GM08714 (cell line): ENCODE results near the gene CDRT15L2.
"Not testable (repeated sequence)": the region's sequence is repeated elsewhere in the genome, so short reads cannot be mapped to it uniquely, and the experiment has no call there.

ENCODE experiments used
- H3K4me3 ChIP-seq: fragments of 200-500 bp; sonication (Bioruptor generic); 2 replicates; pipeline ENCODE4 v1.5.1; 2014; ENCODE audit warnings: mild to moderate bottlenecking, low read length, inconsistent platforms
- ZNF274 ChIP-seq: IDR thresholded peaks from 2 replicates; pipeline ENCODE4 v1.6.1; 2012; ENCODE audit warnings: mild to moderate bottlenecking, low read depth, low read length

Gene CDRT15L2

DNA sequence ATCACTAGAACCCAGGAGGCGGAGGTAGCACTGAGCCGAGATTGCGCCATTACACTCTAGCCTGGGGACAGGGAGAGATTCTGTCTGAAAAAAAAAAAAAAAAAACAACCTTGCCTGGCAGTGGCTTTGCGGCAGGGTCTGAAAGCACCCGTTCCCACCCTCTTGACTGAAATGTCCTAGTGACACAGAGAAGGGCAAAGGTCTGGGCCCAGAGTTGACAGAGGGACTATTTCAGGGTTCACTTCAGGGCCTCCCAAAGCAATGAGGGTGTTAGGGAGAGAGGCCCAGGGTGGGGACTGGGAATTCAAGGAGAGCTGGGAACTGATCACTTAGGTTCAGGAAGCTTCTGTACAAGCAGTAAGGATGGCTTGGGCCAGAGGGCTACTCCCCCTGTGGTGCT lies 13.8 kb upstream of the CDRT15L2 start:
- H3K4me3 ChIP-seq = no peak overlapping the region
- TF ChIP-seq ZNF274 = no peak

DNA sequence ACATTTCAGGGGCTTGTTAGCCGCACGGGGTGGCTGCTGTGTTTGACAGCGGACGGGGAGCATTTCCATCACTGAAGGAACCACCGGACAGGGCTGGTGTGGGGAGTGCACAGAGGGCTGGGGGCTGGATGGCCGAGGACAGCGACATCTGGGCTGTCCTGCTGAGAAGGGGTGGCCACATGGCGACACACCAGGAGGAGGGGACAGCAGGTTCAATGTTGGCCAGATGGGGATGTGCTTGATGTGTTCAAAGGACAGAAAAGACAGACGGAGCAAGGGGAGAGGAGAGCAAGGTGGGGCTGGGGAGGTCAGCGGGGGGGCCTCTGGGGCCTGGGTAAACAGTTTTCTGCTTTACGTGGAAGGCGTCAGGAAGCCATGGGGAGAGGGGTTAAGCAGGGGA lies 12.8 kb upstream of the CDRT15L2 start:
- H3K4me3 ChIP-seq = not testable (repeated sequence)

DNA sequence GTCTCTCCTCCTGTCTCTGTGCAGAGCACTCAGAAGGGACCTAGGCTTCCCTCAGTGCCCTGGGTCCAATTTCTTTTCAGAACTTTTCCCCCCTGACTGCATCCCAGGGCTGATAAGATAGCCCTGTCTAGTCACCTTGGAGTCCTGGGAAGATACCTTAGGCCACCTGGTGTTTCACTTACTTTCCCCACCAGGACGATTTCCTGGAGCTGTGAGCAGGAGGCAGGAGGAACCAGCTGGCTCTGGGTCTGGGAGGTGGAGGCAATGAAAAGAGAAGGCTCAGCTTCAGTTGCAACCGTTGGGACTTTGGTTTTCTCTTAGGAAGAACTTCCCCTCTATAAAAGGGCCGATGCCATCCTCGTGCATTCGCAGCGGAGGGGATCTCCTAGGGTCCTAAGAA lies 12.1 kb upstream of the CDRT15L2 start:
- not testable (repeated sequence) for H3K4me3 ChIP-seq

DNA sequence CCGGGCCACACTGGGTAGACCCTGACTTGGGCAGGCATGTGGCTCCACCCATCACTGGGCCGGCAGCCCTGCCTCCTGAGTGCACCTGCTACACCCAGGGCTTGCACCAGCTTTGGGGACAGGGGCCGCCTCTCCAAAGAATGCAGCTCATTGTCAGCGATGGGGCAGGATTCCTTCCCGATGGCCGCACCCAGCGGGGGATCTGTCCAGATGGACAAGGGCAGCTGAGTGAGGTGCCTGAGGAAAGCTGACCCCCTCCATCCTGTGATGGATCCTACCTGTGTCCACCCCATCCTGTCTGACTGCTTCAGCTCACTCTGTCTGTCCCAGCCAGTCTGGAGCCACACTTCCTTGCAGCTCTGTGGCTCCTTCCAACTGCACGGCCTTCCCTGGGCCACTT lies 10.9 kb upstream of the CDRT15L2 start:
- not testable (repeated sequence) for H3K4me3 ChIP-seq

DNA sequence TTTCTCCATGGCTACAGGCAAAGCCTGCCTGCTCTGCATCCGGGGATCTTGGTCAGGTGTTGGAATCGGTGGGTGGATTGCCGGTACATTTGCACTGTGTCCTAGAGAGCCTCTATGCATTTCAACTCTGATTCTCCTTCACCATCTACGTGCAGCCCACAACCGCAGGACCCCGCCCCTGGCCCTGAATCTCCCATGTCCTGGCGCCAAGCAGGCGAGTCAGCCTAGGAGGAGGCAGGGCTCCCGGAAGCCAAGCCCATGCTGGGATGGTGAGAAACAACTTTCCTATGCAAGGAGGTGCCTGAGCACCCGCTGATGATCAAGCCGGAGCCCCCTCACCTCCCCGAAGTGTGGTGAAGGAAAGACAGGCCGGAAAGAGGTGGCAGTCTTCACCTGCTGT lies 7.9 kb upstream of the CDRT15L2 start:
- not testable (repeated sequence) for H3K4me3 ChIP-seq

DNA sequence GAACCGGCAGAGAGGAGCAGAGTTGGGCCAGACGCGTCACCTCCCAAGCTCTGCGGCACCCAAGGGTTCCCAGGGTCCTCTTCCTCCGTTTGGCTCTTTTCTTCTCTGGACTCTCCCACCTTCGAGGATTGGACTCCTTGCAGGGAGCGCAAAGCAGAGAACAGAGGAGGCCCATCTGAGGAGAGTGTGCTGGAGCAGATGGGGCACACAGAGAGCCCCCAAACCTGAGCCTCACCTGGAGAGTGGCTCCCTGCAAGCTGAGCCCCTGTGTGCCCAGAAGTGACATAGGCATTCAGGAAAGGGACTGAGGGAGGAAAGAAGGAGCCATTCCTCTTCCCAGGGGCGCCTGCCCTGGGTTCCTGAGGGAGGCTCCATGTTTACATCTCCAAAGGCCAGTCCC lies 6.3 kb upstream of the CDRT15L2 start:
- H3K4me3 ChIP-seq = not testable (repeated sequence)

DNA sequence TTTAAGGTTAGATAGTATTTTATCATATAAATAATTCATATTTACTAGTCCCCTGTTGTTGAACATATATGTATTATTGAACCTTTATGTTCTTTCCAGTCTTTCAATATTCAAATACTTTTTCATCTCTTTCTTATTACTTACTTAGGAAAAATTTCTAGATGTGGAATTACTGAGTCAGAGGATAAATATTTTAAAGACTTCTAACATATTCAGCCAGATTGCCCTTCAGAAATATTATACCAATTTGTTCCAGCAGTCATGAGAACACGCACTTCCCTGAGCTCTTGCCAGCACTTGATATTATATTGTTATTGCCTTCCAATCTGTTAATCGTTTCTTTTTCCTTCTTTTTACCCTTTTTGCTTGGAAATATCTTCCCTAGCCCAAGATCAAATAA lies 4.5 kb upstream of the CDRT15L2 start:
- H3K4me3 ChIP-seq = not testable (repeated sequence)

DNA sequence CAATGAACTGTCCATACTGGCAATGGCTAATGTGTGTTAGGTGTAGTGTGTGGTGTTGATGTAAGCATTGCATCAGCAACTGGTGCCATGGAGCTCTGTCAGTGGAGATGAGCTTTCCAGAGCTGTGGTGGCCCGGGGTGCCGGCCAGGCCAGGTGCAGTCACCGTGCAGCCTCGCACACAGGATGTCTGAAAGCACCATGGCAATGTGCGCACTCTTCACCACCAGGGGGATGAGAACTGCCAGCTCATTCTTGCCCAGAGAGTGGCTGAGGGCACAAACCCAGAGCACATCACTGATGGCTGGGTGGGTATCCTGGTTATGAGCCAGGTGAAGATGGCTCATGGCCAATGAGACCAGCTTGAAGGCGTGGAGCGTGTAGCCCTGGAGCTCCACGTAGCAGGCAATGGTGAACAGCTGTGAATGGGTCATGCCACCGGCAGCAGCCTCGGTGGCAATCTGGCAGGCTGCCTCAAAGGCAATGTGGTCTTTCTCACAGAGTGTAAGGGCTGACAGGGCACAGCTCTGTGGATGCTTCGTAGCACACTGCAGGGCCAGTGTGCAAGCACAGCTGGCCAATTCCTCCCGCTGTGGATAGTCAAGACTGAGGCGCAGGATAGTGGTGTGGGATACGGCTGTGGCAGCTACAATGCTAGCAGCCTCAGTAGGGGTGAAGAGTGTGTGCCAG lies 4.5 kb downstream of the CDRT15L2 start:
- H3K4me3 ChIP-seq = not testable (repeated sequence)

DNA sequence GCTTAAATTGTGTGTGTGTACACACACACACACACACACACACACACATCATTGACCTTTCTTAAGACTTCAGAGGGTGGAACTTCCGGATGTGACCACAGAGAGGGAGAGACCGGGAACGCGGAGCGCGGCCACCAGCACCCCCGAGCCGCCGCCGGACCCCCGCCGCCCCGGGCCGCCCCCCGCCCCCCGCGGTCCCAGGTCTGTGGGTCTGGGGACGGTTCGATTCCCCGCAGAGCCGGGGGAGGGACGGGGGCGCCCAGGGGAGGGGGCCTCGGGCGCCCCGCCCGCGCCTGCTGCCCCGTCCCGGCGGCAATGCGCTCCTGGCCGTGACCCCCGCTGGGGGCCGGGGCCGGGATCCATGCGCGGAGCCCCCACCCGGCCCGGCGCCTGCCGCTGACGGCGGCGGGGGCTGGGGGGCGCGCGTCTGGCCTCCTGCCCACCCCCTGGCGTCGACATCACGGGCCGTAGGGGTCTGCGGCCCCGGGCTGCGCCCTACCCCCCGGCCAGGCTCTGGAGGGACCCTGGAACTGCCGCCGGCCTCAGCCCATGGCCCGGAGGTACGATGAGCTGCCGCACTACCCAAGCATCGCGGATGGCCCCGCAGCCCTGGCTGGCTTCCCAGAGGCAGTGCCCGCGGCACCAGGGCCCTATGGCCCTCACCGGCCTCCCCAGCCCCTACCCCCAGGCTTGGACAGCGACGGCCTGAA lies 9.4 kb downstream of the CDRT15L2 start:
- H3K4me3 ChIP-seq = not testable (repeated sequence)

DNA sequence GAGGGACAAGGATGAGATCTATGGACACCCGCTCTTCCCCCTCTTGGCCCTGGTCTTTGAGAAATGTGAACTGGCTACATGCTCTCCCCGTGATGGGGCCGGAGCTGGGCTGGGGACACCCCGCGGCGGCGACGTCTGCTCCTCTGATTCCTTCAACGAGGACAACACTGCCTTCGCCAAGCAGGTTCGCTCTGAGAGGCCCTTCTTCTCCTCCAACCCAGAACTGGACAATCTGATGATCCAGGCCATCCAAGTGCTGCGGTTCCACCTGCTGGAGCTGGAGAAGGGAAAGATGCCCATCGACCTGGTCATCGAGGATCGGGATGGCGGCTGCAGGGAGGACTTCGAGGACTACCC lies 9.9 kb downstream of the CDRT15L2 start:
- not testable (repeated sequence) for H3K4me3 ChIP-seq

DNA sequence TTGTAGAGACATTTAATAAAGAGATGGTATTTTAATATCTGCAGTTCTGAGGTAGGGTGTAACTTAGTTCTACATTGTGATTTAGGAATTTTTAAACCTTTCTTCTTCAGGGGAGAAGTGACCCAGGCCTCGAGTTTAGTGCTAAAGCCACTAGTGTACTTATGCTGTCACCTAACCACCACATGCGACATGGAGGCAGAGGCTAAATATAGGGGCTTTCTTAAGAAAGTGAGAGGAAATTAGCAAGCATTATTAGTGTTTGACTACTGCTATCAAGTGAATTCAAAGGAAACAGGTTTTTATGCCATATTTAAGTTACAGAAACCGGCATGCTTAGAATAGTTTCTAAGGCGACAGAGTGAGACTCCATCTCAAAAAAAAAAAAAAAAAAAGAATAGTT lies 11.5 kb downstream of the CDRT15L2 start:
- H3K4me3 ChIP-seq = not testable (repeated sequence)

DNA sequence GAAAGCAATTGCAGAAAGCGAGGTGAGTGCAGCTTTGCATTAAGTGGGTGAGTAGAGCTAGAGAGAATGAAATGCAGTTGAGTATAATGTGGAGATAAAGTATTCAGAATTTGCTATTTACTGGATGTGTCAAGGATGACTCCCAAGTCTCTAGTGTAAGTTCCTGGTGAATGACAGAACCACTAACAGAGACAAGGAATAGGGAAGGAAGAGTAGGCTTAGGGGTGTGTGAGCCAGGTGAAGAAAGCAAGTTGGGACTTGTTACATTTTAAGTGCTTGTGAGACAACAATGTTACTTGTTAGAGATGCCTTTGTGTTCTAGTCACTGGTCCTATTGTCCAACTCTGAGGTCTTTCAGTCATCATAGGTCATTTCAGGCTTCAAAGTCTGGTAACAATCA lies 26.0 kb downstream of the CDRT15L2 start:
- not testable (repeated sequence) for H3K4me3 ChIP-seq

DNA sequence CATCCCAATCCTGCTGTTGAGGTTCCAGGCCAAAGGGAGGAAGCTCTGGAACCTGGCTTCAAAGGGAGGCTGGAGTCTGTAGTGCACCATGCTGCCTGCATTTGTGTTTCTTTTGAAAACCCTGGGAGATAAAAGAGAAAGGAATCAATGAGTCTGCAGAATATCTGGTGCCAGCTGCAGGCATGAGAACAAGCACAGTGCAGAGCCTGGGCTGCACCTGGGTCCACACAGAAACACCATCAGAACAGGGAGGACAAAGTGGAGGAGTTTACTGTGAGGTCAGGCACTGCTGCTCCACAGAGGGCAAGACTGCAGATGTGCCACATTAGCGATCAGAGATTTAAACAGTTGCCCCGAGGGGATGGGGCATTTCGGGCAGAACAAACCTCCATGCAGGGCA lies 30.0 kb downstream of the CDRT15L2 start:
- not testable (repeated sequence) for H3K4me3 ChIP-seq

DNA sequence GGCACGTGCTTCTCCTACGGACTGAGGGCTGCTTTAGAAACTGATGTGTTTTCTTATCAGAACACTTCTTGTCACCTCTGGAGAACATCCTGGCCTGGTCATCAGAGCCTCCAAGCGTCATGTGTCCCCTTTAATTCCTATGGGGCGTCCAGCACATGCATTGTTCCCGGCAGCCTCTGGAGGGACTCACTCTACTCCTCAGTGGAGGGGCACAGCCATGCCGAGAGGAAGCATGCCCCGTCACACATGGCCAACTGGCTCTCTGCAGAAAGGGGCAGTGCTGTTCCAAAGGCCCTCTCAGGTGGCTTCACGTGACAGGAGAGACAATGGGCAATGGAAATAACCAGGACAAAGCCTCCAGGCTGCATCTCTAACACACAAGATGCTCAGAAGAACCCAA lies 31.8 kb downstream of the CDRT15L2 start:
- no peak overlapping the region for H3K4me3 ChIP-seq
- no peak for TF ChIP-seq ZNF274

DNA sequence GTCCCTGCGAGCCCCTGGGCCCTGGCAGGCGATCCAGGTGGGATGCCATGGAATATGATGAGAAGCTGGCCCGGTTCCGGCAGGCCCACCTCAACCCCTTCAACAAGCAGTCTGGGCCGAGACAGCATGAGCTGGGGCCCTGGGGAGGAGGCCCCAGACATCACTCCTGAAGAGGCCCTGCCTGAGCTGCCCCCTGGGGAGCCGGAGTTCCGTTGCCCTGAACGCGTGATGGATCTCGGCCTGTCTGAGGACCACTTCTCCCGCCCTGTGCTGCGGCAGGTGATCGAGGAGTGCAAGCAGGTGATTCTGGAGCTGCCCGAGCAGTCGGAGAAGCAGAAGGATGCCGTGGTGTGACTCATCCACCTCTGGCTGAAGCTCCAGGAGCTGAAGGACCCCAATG lies 33.1 kb downstream of the CDRT15L2 start:
- TF ChIP-seq ZNF274 = no peak
- no peak overlapping the region for H3K4me3 ChIP-seq

DNA sequence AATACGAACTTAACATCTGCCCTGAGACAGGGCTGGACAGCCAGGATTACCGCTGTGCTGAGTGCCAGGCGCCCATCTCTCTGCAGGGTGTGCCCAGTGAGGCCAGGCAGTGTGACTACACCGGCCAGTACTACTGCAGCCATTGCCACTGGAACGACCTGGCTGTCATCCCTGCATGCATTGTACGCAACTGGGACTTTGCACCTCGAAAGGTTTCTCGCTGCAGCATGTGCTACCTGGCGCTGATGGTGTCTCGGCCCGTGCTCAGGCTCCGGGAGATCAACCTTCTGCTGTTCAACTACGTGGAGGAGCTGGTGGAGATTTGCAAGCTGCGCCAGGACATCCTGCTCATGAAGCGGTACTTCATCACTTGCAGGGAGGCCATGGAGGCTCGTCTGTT lies 33.7 kb downstream of the CDRT15L2 start:
- TF ChIP-seq ZNF274 = no peak
- H3K4me3 ChIP-seq = no peak overlapping the region

DNA sequence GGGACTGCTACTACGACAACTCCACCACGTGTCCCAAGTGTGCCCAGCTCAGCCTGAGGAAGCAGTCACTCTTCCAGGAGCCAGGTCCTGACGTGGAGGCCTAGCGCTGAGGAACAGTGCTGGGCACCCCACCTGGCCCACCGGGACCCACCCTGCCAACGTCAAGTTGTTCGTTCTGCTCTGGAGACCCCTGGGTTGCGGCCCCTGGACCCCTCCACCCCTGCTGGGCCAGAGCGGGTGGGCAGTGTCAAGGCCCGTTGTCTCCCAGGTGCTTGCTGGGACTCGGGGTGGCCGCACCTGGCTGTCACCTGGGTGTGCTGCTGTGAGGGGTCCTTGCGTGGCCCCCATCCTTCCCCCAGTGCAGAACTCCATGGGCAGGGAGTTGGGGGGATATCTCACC lies 34.4 kb downstream of the CDRT15L2 start:
- TF ChIP-seq ZNF274 = no peak

DNA sequence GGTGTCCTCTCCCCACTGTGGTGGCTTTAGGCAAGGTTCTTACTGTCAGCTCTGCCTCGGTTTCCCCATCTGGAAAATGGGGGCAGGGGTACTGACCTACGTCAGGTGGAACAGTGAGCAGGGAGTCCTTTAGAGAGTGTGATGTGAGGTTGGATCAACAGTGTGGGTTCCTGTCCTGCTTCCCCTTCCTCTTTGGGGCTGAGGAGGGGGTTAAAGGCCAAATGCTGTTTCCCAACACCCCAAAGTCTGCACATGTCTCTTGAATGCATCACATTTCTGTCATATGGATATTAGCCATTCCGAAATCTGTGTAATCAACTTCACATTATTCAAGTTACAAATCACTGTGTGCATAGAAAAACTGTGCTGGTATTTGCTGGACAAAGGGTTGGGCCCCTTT lies 35.9 kb downstream of the CDRT15L2 start:
- not testable (repeated sequence) for H3K4me3 ChIP-seq

More for the DNA sequence above, 34.4 kb downstream of the CDRT15L2 start:
- H3K4me3 ChIP-seq = no peak overlapping the region
